Testis (tissue), 2 donors: Measurements from ENCODE around the gene SBF1.

ENCODE experiments used
- POLR2A ChIP-seq: fragments of 450-650 bp; IDR thresholded peaks from one replicate; pipeline ENCODE4 v1.6.1; 2017; ENCODE audit warnings: antibody characterized with exemption, mild to moderate bottlenecking, moderate library complexity
- TF ChIP-seq, protein P1 (sequence below), 3 experiments: fragments of 450-650 bp in 2 of 3; fragments of 200-600 bp in 1 of 3; sonication (generic) in 1 of 3; IDR thresholded peaks; one replicate each; pipeline ENCODE4 v1.5.1; 2016 to 2019; ENCODE audit warnings: antibody characterized with exemption in 3 of 3, mild to moderate bottlenecking in 2 of 3, moderate library complexity in 1 of 3

DNA sequence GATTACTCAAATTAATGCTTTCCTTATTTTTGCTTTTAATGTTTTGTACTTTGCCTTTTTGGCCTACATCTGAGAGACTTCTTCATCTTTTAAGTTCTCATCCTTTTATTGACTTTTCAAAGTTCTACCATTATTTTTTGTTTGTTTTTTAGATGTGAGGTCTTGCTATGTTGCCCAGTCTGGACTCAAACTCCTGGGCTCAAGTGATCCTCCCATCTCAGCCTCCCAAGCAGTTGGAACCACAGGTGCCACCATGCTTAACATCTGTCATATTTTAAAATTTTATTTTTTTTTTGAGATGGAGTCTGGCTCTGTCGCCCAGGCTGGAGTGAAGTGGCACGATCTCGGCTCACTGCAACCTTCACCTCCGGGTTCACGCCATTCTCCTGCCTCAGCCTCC lies 73.9 kb downstream of the SBF1 start:
- TF ChIP-seq POLR2A: no peak
- TF ChIP-seq, protein P1, sequence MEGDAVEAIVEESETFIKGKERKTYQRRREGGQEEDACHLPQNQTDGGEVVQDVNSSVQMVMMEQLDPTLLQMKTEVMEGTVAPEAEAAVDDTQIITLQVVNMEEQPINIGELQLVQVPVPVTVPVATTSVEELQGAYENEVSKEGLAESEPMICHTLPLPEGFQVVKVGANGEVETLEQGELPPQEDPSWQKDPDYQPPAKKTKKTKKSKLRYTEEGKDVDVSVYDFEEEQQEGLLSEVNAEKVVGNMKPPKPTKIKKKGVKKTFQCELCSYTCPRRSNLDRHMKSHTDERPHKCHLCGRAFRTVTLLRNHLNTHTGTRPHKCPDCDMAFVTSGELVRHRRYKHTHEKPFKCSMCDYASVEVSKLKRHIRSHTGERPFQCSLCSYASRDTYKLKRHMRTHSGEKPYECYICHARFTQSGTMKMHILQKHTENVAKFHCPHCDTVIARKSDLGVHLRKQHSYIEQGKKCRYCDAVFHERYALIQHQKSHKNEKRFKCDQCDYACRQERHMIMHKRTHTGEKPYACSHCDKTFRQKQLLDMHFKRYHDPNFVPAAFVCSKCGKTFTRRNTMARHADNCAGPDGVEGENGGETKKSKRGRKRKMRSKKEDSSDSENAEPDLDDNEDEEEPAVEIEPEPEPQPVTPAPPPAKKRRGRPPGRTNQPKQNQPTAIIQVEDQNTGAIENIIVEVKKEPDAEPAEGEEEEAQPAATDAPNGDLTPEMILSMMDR (IDR thresholded peaks at IDR 0.05): no peak
